Non-pigmented ciliary epithelial cell (primary cell): ENCODE data around the gene TM4SF20.
A peak's percentile ranks its signal among the peaks of the same experiment; 100 is the strongest.

Experiments used
- DNase-seq: peaks from one replicate; pipeline ENCODE4 v3.0.0-alpha.2; 2010; ENCODE audit warnings: low read depth

Gene TM4SF20, protein sequence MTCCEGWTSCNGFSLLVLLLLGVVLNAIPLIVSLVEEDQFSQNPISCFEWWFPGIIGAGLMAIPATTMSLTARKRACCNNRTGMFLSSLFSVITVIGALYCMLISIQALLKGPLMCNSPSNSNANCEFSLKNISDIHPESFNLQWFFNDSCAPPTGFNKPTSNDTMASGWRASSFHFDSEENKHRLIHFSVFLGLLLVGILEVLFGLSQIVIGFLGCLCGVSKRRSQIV

DNA sequence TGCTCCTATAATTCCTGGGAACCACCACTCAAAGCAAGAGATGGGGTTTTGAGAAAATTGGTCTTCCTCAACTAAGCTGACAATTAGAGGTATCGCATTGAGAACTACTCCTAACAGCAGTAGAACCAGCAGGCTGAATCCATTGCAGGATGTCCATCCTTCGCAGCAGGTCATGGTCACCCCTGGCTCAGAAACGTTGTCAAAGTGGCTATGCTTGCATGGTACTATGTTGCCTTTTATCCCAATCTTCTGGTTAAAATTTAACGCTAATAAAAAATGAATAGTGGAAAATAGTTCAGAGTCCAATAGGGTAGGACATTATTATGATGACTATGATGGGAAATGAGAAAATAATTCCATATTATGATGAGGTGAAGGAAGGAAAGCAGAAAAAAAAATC is at the start of gene TM4SF20:
TM4SF20 (minus strand) TSS at position 212 of the 400 bp plus-strand sequence; CDS start at position 174, 38 bp downstream.
- DNase-seq, result no peak

DNA sequence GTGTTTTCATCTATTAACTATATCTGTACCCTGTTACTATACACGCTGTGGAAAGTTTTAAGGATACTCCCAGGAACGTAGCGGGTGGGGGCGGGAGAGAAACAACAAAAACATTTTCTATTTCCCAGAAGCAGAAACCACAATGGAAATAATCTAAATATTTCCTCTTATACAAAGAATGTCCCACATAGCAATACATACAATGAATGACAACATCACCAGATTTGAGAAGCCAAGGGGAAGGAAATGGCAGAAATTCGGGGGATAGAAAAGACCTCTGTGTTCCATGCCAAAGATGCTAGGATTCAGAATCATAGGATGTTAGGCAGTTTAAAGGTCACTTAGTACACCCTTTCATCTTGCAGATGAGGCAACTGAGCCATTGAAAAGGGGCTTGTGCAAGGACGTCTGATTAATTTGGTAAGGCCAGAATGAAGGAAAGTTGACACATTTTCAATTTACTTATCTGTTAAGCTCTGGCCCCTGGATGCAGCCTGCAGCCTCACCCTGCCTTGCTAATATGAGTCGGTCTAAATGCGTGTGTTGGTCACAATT is 49.7 kb upstream of the TM4SF20 start:
- no peak for DNase-seq

DNA sequence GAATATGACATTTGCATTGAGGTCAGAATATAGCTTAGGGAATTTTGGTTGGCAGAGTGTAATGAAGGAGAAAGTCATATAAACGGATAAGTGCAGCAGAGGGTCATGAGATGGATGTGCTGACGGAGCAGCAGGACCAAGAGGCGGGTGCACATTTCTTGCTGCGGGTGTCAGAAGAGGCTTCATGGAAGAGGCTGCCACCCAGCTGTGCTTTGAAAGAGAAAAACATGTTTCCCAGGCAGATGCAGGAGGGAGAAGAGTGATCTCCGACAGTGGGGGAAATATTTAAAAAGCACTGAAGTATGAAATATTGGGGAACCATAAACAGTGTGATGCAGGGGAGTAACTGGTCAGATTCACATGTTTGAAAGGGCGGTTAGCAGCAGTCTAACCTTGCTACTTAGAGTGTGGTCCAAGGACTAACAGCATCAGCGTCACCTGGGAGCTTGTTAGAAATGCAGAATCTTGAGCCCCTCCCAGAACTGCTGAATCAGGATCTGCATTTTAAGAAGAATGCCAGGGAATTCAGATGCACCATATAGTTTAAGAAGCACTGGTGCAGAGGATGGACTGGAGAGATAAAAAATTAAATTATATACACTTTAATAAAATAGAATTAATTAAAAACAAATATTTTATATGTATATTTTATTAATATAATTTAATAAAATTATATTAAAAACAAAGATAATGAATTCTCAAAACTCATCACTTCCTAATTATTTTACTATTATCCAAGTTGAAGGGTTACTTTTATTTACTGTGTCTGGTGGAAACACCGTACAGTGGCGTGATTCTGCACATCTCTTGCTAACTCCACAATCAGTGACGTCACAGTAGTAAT is 44.8 kb upstream of the TM4SF20 start:
- no peak for DNase-seq

DNA sequence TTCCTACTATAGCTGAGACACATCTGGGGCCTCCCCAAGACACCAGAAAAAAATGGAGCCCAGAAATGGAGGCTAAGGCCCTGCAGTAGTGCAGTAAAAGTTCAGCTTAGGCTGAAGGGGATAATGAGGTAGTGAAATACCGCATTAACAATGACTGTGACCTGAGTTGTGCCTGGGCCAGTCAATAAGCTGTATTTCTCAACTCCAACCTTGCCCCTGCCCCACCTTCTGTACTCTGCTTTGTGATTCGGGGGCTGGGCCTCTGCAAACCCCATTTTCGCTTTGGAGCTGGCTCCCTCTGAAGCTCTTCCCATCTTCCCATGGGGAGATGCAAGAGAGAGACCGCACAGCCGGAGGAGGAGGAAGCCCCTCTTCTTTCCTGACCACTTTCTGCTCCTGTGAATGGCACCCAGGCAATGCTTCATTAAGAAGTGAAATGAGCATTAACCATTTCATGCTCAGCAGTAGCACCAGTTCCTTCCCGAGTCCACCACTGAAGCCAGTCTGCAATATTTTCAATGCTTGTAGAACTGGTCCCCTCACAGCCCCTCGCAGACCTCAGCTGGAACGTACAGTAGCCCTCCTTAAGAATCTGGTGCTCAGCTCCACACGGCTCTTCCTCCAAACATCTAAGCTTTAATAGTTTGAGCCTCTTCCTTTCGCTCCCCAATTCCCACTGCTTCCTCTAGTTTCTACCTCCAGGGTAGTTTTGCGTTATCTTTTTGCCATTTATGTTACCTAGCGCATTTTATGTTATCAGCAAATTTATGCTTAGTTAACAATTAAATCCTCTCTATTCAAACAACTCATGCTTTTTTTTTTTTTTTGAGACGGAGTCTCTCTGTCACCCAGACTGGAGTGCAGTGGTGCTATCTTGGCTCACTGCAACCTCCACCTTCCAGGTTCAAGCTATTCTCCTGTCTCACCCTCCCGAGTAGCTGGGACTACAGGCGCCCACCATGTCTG is 41.3 kb upstream of the TM4SF20 start:
- DNase-seq, result no peak

GRCh38 chr2:227416701-227417100 is 37.6 kb upstream of the TM4SF20 start:
- no peak for DNase-seq

DNA sequence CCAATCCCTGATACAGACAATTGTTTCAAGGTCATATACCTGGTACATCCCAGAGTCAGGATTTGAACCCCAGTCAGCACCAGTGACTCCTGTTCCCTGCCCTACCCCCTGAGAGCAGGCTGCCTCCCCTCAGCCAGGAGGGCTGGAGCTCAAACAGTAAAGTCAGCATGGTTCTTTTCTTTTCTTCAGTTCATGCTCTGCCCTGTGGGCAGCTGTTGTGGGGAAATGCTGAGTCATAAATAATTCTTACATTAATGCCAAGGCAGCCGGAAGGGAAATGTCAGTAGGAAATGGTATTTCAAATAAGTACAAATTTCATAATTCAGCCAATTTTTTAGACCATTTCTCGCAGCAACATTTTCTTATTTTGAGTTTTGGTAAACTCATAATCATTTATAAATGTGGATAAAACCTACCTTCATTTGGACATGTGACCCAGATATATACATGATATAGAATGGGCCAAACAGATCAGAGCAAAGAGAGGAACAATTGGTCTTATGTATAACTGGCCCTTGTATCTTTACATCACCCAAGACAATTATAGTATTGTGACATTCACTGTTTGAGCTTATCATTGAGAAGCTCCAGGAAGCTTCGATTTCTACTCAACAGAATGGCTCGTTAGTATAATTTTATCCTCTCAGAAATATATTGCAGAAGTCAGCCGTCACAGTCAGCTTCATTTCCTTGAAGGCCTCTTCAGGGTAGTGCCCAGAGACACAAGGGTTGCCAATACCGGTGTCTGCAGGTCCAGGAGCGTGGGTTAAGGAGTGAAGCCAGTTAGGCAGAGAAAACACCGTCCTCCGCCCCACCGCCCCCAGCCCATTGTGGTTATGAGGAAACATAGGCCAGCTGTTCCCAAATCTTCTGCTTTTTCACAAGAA is 36.7 kb upstream of the TM4SF20 start:
- peak; percentile 47 for DNase-seq

GRCh38 chr2:227414846-227415245 is 35.7 kb upstream of the TM4SF20 start:
- peak; percentile 46 for DNase-seq

GRCh38 chr2:227413371-227413770 is 34.3 kb upstream of the TM4SF20 start:
- no peak for DNase-seq

GRCh38 chr2:227412877-227413276 is 33.8 kb upstream of the TM4SF20 start:
- no peak for DNase-seq

DNA sequence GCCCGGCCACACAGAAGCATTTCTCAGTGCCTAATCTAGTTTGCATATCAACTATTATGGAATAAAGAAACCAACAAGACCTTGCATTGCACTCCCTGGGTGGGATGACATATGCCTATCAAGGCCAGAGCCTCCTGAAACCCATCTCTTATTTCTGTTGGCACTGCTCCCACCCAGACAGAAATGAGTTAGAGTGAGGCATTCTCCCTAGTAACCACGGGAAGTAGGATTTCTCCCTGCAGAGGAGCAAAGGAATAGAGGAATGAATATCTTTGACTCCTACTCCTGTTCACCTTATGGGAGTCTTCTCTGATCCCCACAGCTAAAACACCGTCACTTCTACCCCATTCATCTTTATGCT is 32.9 kb upstream of the TM4SF20 start:
- no peak for DNase-seq

- DNase-seq, result peak; percentile 55
These were observed 32.3 kb upstream of the TM4SF20 start for GRCh38 chr2:227411320-227411989.

- DNase-seq, result no peak
These were observed 31.1 kb upstream of the TM4SF20 start for GRCh38 chr2:227410191-227410590.

GRCh38 chr2:227407591-227408151 is 28.6 kb upstream of the TM4SF20 start:
- DNase-seq, result no peak

DNA sequence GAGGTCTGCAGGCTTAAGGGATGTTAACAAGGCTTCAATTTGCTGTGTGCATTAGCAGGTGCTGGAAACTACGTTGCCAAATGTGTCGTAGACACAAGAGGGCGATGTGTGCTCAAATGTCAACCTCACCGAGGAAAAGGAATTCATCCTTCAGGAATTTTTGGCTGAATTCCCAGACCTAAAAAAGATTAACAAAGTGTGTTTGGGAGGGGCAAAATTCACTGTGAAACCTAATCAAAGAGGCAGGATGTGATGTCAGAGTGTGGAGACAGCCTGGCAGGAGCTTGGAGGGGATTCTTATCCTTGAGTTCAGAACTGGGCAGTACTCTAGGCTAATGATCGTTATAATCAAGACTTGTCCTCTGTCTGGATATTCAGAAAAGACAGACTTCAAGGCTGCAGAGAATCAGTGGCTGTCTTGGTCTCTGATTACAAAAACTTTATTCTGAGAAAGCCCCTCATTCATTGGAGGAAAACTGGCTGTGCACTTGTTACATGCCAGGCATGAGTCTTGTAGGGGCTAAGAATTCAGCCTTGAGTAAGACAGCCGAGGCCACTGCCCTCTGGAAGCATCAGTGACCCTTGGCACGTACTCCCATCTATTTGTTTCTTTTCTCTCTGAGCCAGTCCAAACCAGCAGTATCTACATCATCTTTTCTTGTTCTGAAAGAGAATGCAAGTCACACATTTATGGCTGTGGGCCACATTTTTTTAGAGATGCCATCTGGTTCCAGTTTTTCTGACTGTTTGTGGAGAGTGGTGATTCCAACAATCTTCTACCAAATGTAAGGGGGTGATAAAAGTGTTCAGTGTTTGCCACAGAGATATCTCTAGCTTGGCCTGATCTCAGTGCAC is 27.3 kb upstream of the TM4SF20 start:
- peak; percentile 92 for DNase-seq

DNA sequence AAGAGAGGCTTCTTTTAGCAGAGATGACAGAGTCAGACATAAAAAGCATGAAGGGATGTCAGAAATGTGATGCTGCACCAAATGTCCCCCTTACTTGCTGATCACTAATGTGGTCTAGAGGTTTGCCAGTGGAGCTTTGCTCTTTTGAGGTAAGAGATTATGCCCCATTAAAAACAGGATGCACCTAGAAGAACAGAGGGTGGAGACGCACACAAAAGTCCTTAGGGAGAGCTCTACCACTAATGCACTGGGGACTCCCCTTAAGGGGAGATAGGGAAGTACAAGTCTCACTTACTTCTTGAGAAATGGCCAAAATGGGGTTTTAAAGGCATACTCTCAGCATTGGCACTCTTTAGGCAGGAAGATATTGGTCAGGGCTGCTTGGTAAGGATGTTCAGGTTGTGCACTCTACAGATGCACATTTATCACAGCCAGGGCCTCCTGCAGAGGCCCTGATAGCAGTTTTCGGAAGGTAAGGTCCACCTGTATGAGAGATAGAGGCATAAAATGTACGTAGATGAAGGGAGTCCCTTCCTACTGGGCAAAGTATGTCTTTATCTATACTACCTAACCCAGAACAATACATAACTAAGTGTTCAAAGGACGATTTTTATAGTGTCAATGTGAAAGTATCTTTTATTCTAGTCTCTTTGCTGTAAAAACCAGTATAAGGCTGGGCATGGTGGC is 25.6 kb upstream of the TM4SF20 start:
- DNase-seq, result no peak

GRCh38 chr2:227402959-227403358 is 23.9 kb upstream of the TM4SF20 start:
- no peak for DNase-seq

GRCh38 chr2:227402321-227402720 is 23.2 kb upstream of the TM4SF20 start:
- no peak for DNase-seq

- no peak for DNase-seq
These were observed 22.4 kb upstream of the TM4SF20 start for GRCh38 chr2:227401550-227401949.
